ENCODE results near the gene GDF9. TPM values are rescaled to one million over a fixed set of nuclear protein-coding genes. Genes with fewer than 3 reads are reported as not detected.

GDF9 gene
- total RNA-seq, 1 experiment from 2014 or later = 1.4 TPM

DNA sequence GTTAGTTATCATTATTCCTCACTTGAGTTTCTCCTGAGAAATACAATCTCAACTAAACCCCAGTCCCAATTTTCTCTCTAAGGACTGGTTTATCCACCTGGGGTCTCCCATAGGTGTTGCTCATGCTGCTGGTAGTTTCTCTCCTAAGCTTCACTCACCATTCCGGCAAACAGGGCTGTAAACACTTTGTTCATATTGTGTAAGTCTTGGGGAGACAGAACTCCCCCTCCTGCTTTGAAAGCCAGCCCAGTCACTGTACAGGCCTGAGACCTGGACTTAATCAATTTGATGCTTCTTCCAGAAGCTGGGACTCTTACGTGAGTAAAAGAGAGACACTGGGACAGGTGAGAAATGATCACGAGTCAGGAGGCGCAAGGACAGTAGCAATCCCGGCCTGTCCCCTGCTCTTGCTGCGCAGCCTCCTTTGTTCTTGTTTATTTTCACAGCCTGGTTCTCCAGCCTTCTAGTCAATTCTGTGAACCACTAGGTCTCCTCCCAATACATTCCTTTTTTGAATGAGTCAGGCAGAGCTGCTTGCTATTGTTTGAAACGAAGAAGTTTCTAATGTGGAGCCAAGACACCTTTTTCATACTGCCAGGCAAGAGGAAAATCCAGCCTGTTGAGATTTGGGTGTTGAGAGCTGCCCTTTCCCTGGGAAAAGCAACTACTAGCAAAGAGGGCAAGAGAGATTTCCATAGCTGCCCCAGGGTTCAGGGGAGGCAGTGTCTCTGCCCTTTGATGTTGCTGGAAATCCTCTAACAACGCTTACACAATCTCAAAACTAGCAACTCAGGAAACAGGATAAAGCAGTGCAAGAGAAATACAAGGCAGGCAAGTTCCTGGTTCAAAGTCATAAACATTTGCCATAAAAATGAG lies 26.6 kb downstream of the GDF9 start:
- H3K36me3 ChIP-seq (ENCODE audit: low read depth) = no peaks in the 10 kb centered on the region
- H3K27me3 ChIP-seq (ENCODE audit: insufficient read depth, low read depth) = no peaks in the 10 kb centered on the region
- no peak for TF ChIP-seq EZH2 (IDR thresholded peaks at IDR 0.05; ENCODE audit: low read depth)
- TF ChIP-seq, protein P1, sequence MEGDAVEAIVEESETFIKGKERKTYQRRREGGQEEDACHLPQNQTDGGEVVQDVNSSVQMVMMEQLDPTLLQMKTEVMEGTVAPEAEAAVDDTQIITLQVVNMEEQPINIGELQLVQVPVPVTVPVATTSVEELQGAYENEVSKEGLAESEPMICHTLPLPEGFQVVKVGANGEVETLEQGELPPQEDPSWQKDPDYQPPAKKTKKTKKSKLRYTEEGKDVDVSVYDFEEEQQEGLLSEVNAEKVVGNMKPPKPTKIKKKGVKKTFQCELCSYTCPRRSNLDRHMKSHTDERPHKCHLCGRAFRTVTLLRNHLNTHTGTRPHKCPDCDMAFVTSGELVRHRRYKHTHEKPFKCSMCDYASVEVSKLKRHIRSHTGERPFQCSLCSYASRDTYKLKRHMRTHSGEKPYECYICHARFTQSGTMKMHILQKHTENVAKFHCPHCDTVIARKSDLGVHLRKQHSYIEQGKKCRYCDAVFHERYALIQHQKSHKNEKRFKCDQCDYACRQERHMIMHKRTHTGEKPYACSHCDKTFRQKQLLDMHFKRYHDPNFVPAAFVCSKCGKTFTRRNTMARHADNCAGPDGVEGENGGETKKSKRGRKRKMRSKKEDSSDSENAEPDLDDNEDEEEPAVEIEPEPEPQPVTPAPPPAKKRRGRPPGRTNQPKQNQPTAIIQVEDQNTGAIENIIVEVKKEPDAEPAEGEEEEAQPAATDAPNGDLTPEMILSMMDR (conservative IDR thresholded peaks at IDR 0.05) = no peak
- peak overlapping the region; percentile 90 for H3K27ac ChIP-seq
- peak overlapping the region; percentile 36; the same call in 1 of the 2 replicates for H2AFZ ChIP-seq
- peak overlapping the region; percentile 54 for H3K4me2 ChIP-seq
- POLR2A ChIA-PET (ENCODE audit: unreplicated experiment) = interaction anchor here (0.5 to 0.8 kb wide), 3 partner anchors 25 to 44 kb away, joined by 3 to 4 read pairs (median 4); partner anchors contain the start of genes GDF9 and UQCRQ
- H4K20me1 ChIP-seq (ENCODE audit: insufficient read depth) = no peaks in the 10 kb centered on the region
- BruUV-seq (replicated peaks) = no TSS peak
- H3F3A ChIP-seq (ENCODE audit: insufficient read depth, low read depth) = peaks cover 53% of the 10 kb centered on the region
- no peaks in the 10 kb centered on the region for H3K9me3 ChIP-seq (ENCODE audit: insufficient read depth, low read depth)
- no peak overlapping the region; the same call in 1 of the 2 replicates for H3K4me3 ChIP-seq
- intact Hi-C loops (cut with micrococcal nuclease; ENCODE audit: unreplicated experiment) = no loop called here
- no peaks in the 10 kb centered on the region for H3K79me2 ChIP-seq (ENCODE audit: low read depth)
- CTCF ChIA-PET = no interaction called here
- no peaks in the 10 kb centered on the region for H3K9me2 ChIP-seq (ENCODE audit: insufficient read depth)
- peak; percentile 32 to 91 for DNase-seq
- H3K4me1 ChIP-seq (replicated peaks; ENCODE audit: insufficient read depth) = peaks cover 59% of the 10 kb centered on the region

DNA sequence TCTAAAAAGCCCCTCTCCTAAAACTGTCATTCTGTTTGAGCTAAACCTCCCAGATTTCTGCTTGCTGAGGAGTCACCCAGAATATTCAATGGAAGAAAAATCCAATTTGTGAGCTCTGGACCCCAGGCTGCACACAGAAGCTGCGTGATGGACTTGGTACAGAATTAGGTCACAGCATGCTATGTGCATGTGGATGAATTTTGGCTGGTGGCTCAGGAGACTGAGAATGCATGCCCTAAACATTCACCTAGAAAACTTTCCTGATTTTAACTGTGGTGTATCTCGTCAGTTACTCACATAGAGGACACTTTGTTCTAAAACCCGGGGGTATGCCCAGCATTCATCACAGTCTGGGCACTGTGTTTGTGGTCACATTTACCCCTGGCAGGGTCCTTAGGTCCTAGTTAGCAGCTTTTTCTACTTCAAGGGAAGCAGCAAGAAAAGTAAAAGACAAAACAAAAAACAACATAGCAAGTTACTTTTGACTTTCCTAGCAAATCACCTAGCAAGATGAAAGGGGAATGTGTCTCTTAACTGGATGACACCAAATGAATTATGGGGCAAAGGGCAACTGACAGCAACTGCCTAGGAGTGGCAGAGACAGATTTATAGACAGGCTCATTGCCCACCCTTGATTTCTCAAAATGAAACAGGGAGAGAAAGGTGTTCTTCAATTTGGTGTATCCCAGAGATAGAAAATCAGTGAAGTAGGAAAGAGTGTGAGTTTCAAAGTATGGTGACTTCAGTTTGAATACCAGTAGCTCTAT lies 27.6 kb downstream of the GDF9 start:
- Histone ChIP-seq H2AFZ (no peak overlapping the region), H4K20me1 (ENCODE audit: insufficient read depth) (no peaks in the 10 kb centered on the region), H3K4me3 (no peak overlapping the region), H3K27me3 (ENCODE audit: insufficient read depth, low read depth) (no peaks in the 10 kb centered on the region), H3K9me3 (ENCODE audit: insufficient read depth, low read depth) (no peaks in the 10 kb centered on the region), H3K4me1 (replicated peaks; ENCODE audit: insufficient read depth) (peaks cover 59% of the 10 kb centered on the region), H3K4me2 (peak overlapping the region; percentile 54), H3K36me3 (ENCODE audit: low read depth) (no peaks in the 10 kb centered on the region), H3F3A (ENCODE audit: insufficient read depth, low read depth) (peaks cover 53% of the 10 kb centered on the region), H3K79me2 (ENCODE audit: low read depth) (no peaks in the 10 kb centered on the region), H3K9me2 (ENCODE audit: insufficient read depth) (no peaks in the 10 kb centered on the region), H3K27ac (peak overlapping the region; percentile 90)
- ChIA-PET CTCF (no interaction called here), POLR2A (ENCODE audit: unreplicated experiment) (interaction anchor here (0.7 kb wide), 1 partner anchor 125 kb away, joined by 3 read pairs; the partner anchor contains the start of gene AFF4)
- TF ChIP-seq, protein P1 (conservative IDR thresholded peaks at IDR 0.05) = no peak
- intact Hi-C loops (cut with micrococcal nuclease; ENCODE audit: unreplicated experiment) = no loop called here
- TSS peak; percentile 77 for BruUV-seq (replicated peaks)
- DNase-seq = no peak

DNA sequence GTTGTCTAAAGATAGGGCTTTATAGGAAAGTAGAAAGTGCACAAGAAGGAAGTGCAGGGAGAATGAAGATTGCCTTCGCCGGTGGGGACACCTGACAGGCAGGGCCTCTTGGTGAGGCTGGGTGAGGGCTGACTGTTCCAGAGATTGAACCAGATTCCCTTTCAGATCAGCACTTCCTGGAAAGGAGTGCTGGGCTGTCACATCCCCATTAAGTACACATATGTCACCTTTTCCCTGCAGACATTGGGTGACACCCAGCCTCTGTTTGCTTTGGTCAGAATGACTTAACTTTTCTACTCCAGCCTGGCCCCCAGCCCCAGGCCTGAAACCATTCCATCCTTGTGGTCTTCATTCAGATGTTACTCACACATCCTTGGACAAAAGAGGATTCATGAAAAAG lies 28.4 kb downstream of the GDF9 start:
- no peaks in the 10 kb centered on the region for H3K27me3 ChIP-seq (ENCODE audit: insufficient read depth, low read depth)
- peak overlapping the region; percentile 1; the same call in 1 of the 2 replicates for H2AFZ ChIP-seq
- H4K20me1 ChIP-seq (ENCODE audit: insufficient read depth) = no peaks in the 10 kb centered on the region
- H3K4me3 ChIP-seq = peak overlapping the region; percentile 25; the same call in 1 of the 2 replicates
- CTCF ChIA-PET = no interaction called here
- POLR2A ChIA-PET (ENCODE audit: unreplicated experiment) = interaction anchor here (0.7 kb wide), 1 partner anchor 125 kb away, joined by 3 read pairs; the partner anchor contains the start of gene AFF4
- H3K27ac ChIP-seq = peak overlapping the region; percentile 90
- H3K36me3 ChIP-seq (ENCODE audit: low read depth) = no peaks in the 10 kb centered on the region
- H3K4me1 ChIP-seq (replicated peaks; ENCODE audit: insufficient read depth) = peaks cover 59% of the 10 kb centered on the region
- H3F3A ChIP-seq (ENCODE audit: insufficient read depth, low read depth) = peaks cover 53% of the 10 kb centered on the region
- no TSS peak for BruUV-seq (replicated peaks)
- peak; percentile 38 to 84 for DNase-seq
- TF ChIP-seq, protein P1 (conservative IDR thresholded peaks at IDR 0.05) = no peak
- no peak for TF ChIP-seq EZH2 (IDR thresholded peaks at IDR 0.05; ENCODE audit: low read depth)
- intact Hi-C loops (cut with micrococcal nuclease; ENCODE audit: unreplicated experiment) = no loop called here
- peak overlapping the region; percentile 54 for H3K4me2 ChIP-seq
- no peaks in the 10 kb centered on the region for H3K79me2 ChIP-seq (ENCODE audit: low read depth)
- no peaks in the 10 kb centered on the region for H3K9me3 ChIP-seq (ENCODE audit: insufficient read depth, low read depth)
- no peaks in the 10 kb centered on the region for H3K9me2 ChIP-seq (ENCODE audit: insufficient read depth)

Data from PC-9 (cell line).